Peyer's patch (tissue), 4 donors: ENCODE measurements around the gene FAM3C.

ENCODE experiments used
- POLR2A ChIP-seq, 2 donors: fragments of 450-650 bp; IDR thresholded peaks; one replicate each; pipeline ENCODE4 v1.5.1; 2017; ENCODE audit warnings: antibody characterized with exemption in 2 of 2, mild to moderate bottlenecking in 2 of 2, moderate library complexity in 2 of 2
- TF ChIP-seq, protein P1 (sequence below), 6 experiments: fragments of 450-650 bp in 4 of 6; fragments of 200-600 bp in 2 of 6; sonication (generic) in 1 of 6; IDR thresholded peaks; one replicate each; pipeline ENCODE4 v1.5.1; 2017 to 2019; ENCODE audit warnings: antibody characterized with exemption in 6 of 6, mild to moderate bottlenecking in 3 of 6, moderate library complexity in 1 of 6

DNA sequence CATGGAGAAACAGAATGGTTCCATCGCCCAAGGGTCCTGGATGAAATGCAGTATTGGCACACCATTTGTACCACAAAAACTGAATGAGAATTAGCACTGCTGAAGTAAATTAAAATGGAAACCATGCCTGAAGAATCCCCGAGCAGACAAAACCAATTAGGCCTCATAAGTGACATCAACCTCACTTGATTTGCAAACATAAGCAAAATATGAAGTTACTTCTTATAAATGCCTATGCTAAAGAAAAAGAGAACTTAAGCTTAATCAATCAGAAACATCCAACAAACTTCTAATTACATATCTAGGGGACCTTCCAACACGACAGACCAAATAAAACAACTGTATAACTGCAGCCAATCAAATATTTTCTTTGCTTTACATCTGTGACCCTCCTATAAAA is 4.4 kb downstream of the FAM3C start:
- TF ChIP-seq, protein P1, sequence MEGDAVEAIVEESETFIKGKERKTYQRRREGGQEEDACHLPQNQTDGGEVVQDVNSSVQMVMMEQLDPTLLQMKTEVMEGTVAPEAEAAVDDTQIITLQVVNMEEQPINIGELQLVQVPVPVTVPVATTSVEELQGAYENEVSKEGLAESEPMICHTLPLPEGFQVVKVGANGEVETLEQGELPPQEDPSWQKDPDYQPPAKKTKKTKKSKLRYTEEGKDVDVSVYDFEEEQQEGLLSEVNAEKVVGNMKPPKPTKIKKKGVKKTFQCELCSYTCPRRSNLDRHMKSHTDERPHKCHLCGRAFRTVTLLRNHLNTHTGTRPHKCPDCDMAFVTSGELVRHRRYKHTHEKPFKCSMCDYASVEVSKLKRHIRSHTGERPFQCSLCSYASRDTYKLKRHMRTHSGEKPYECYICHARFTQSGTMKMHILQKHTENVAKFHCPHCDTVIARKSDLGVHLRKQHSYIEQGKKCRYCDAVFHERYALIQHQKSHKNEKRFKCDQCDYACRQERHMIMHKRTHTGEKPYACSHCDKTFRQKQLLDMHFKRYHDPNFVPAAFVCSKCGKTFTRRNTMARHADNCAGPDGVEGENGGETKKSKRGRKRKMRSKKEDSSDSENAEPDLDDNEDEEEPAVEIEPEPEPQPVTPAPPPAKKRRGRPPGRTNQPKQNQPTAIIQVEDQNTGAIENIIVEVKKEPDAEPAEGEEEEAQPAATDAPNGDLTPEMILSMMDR (IDR thresholded peaks at IDR 0.05), result no peak
- TF ChIP-seq POLR2A (IDR thresholded peaks at IDR 0.05), result no peak
